NCI-H1694 treated with DMSO at 0.1 percent for 48 hours (cell line): Measurements from ENCODE around the gene PPP6C.
"Not testable (repeated sequence)": the region's sequence is repeated elsewhere in the genome, so short reads cannot be mapped to it uniquely, and the experiment has no call there.

Experiments
- DNase-seq: peaks from one replicate; lab custom pipeline; 2025; lab: John Stamatoyannopoulos, UW

Gene PPP6C

GRCh38 chr9:125189361-125190289 lies at the start of gene PPP6C:
TSS of gene PPP6C (minus strand) at chr9:125189803. CDS start at chr9:125189718, 85 bp downstream.
- DNase-seq, result peak; percentile 85

DNA sequence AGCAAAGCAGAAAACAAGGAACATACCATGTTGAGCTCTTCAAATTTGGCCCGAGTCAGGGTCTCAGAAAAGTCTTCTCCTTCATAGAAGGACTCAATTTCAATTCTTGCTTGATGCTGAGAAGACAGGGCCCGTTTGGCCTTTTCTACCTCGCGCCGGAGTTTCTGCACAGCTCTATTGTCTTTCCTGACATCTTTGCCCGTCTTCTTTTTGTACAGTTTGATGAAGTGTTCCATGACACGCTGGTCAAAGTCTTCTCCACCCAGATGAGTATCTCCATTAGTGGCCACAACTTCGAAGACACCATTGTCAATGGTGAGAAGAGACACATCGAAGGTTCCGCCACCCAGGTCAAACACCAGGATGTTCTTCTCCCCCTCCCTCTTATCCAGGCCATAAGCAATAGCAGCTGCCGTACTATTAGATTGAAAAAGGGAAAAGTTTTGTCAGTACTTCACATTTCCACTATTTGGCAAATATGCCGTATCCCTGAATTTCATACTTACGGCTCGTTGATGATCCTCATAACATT lies 49.4 kb upstream of the PPP6C start:
- DNase-seq, result no peak

DNA sequence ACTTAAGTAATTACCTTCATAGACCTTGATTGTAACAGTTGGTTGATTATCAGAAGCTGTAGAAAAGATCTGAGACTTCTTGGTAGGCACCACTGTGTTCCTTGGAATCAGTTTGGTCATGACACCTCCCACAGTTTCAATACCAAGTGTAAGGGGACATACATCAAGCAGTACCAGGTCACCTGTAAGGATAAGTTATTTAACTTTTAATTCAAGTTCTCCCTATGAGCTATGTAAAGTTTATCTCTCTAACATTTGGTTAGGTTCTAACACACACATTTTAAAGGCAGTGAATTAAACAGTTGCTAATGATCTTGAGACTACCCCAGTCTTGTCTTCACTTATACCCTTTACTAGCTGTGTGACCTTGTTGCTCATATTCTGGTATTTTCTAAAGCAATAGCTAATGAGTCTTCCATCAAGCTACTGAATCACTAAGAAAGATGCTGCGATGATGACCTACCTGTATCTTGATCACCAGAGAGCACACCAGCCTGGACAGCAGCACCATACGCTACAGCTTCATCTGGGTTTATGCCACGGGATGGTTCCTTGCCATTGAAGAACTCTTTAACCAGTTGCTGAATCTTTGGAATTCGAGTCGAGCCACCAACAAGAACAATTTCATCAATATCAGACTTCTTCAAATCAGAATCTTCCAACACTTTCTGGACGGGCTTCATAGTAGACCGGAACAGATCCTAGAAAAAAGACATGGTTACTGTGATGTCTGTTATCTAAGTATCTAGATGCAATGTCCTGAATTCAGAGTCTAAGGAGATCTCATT lies 48.7 kb upstream of the PPP6C start:
- DNase-seq, result no peak

DNA sequence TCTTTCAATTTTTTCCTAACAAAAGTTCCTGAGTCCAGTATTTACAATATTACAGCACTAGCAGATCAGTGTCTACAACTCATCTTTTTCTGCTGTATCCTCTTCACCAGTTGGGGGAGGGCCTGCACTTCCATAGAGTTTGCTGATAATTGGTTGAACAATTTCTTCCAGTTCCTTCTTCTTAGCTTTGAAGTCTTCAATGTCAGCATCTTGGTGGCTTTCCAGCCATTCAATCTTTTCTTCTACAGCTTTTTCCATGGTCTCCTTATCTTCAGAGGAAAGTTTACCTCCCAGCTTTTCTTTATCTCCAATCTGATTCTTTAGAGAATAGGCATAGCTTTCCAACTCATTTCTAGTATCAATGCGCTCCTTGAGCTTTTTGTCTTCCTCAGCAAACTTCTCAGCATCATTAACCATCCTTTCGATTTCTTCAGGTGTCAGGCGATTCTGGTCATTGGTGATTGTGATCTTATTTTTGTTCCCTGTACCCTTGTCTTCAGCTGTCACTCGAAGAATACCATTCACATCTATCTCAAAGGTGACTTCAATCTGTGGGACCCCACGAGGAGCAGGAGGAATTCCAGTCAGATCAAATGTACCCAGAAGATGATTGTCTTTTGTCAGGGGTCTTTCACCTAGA lies 47.0 kb upstream of the PPP6C start:
- DNase-seq, result not testable (repeated sequence)

DNA sequence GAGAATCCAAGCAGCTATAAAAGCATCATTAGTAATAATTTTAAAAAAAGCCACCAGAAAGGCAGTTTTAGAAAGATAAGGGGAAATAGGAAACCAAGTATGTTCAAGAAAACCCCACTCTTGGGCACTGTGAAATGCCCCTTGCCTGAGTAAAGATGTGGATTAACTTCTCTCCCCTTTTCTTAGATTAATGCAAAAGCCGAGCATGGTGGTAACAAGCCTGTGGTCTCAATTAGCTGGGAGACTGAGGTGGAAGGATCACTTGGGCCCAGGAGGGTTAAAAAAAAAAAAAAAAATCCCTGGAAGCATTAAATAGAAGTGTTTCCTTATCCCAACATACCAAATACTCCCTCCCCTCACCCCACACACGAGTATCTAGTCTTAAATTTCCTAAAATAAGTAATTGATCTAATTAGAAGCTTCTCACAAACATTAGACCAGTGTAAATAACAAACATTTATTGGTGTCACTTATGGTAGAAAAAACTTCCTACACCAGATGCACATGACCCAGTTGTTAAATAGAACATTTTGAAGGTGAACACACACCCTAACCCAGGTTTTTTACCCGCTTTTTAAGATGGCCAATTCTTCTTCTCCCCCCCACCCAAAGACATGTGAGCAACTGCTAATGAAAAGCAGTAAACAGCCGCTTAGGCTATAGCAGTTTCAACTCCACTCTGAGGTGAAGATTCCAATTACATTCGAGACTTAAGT lies 46.4 kb upstream of the PPP6C start:
- DNase-seq, result no peak

DNA sequence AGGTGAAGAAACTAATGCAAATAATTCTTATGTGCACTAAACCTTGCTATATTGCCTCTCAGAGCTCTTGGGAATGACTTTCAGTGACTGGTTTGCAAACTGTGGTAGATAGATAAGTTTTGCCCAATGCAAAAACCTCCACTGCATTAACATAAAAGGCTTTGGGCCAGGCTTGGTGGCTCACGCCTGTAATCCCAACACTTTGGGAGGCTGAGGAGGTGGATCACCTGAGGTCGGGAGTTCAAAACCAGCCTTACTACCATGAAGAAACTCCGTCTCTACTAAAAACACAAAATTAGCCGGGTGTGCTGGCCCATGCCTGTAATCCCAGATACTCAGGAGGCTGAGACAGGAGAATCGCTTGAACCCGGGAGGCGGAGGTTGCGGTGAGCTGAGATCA lies 44.5 kb upstream of the PPP6C start:
- not testable (repeated sequence) for DNase-seq

- no peak for DNase-seq
Measured at GRCh38 chr9:125233678-125234077, 44.1 kb upstream of the PPP6C start.

DNA sequence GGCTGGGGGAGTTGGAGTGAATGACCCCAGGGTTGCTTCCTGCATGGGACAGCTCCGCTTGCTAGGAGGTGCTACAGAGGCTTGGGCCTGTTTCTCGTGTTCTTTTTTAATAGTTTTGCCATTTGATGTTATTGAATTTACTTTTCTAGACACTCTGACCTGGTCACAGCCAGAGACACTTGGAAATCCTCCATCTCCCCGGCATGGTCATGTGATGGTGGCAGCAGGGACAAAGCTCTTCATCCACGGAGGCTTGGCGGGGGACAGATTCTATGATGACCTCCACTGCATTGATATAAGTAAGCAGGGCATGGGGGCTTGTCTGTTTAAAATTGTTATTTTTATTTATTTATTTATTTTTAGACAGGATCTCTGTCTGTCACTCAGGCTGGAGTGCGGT lies 38.2 kb upstream of the PPP6C start:
- no peak for DNase-seq

GRCh38 chr9:125224858-125225257 lies 35.3 kb upstream of the PPP6C start:
- not testable (repeated sequence) for DNase-seq

GRCh38 chr9:125218621-125219020 lies 29.0 kb upstream of the PPP6C start:
- DNase-seq, result no peak

DNA sequence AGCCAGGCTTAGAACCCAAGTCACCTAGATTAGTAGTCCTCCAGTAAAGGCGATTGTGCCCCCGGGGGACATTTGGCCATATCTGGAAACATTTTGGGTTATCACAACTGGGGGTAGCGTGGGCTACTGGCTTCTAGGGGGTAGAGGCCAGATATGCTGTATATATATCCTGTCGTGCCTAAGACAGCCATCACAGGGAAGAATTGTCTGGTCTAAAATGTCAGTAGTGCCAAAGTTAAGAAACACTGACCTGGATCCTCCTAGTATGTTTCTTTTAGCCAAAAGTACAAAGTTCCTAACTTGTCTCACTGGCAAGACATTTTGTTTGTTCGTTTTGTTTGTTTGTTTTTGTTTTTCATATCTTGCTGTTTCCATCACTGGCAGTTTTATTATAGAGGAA lies 24.6 kb upstream of the PPP6C start:
- DNase-seq, result no peak

DNA sequence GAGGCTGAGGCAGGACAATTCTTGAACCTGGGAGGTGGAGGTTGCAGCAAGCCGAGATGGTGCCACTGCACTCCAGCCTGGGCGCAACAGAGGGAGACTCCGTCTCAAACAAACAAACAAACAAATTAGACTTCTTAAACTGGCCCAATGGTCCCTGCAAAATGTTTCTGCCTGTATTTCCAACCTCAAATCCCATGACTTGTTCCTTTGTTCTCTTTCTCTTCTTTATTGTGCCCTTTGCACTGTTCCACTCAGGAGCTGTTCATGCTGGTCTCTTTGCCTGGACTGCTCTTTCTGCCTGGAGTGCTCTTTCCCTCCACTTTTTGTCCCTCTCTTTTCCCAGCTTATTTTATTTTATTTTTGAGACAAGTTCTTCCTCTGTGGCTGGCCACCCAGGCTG lies 14.9 kb upstream of the PPP6C start:
- no peak for DNase-seq

DNA sequence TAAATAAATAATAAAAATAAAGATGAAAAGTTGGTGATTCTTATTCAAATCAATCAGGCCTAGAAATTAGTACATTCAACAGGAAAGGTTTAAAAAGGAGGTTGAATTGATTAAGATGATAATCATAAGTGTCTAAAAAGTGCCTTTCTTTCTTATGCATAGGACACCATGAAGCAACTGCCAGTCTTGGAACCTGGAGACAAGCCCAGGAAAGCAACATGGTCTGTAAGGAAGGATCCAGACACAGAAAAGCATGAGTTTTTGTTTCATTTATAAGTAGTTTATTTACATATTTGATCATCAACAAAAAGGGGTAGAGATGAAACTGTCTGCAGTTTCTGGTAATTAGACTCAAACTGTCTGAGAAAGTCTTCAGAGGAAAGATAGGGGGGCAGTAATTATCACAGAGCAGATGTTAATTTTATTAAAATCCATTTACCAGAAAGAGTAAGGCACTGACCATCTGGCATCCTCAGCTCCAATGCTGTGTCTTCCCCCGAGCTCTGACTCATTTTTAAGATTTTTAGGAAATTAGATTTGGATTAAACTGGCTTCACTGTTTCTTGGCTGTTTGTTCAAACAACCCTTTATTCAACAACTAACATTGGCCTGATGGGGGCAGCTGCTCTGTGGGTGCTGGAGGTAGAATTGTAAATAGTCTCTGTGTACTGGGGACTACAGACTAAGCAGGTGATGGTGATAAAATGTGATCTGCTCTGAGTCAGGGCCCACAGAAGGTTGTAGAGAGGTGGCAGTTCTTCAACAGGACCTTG lies 13.4 kb upstream of the PPP6C start:
- peak; percentile 26 for DNase-seq

- DNase-seq, result peak; percentile 79
Measured at GRCh38 chr9:125200216-125201047, 10.8 kb upstream of the PPP6C start, which contains the start of gene RABEPK. TSS of gene RABEPK (plus strand) at chr9:125200542. CDS start at chr9:125203014, 2,472 bp downstream.

DNA sequence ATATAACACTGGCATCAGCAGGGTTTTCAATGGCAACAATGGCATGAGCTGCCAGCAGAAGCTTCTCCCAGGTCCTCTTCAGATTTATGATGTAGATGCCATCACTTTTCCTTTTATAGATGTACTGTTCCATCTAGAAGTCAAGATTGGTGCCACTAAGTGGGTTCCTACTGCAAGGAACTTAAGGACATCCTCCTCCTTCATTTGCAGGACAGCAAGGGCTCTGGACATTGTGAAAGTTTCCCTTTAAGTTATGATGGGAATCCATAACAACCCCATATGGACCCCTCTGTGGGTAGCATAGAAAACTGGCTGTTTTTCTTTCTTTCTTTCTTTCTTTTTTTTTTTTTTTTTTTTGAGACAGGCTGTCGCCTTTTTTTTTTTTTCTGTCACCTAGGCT lies 6.0 kb upstream of the PPP6C start:
- DNase-seq, result not testable (repeated sequence)

DNA sequence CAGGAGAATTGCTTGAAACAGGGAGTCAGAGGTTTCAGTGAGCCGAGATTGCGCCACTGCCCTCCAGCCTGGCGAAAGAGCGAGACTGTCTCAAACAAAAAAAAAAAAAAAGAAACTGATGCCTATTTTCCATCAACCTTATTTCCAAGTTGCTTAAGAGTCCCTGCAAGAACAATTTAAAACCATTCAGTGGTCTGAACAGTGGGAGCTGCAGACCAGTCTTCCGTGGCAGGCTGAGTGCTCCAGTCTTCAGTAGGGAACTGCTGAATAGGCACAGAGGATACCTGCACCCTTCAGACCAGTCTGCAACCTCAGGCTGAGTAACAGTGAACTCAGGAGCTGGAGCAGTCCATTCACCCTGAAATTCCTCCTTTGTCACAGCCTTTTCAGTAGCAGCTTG lies 4.9 kb upstream of the PPP6C start:
- not testable (repeated sequence) for DNase-seq

DNA sequence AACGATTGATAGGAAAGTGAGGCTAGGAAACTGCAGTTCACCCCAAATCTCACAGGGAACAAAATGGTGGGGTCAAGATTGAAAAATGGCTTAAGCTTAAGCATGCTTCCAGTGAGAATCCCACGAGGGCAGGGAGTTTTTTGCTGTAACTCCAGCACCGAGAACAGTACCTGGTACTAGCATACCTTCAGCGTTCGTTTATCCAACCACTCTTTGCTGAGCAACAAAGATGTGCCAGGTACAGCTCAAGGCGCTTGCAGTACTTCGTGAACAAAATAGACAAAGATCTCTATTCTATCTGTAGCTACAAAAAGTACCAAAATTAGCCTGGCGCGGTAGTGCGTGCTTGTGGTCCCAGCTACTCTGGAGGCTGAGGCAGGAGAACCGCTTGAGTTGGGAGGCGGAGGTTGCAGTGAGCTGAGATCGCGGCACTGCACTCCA lies 778 bp upstream of the PPP6C start:
- DNase-seq, result no peak

DNA sequence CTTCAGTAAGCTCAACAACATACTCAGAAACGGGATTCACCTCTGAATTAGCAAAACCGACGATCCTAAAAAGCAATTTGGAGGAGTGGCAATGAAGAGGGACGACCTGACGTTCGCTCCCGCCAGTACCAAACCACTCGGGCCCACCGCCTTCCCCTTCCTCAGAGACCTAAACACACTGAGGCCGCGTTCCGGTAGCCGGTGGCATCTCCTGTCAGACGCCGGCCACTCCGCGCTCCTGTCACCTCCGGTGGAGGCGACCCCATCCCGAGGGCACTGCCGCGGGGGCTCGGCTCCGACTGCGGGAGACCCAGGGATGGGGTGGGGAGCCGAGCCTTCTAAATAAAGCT lies 617 bp downstream of the PPP6C start:
- DNase-seq, result no peak

DNA sequence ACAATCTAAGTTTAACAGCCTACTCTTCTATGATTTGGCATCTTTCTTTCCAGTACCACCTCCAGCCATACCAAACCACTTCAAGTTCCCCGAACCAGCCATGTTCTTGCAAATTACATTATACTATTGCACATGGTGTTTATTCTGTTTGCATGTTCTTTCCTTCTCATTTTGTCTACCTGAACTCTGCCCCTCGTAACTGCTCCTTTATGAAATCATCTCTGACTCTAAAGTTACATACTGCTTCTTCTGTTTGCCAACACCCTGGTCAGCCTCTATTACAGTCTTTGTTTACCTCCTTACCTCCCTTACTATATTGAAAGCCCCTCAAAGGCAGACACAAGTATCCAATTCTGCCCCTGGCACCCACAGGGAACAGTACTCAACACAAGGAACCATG lies 6.0 kb downstream of the PPP6C start:
- no peak for DNase-seq

- DNase-seq, result no peak
Measured at GRCh38 chr9:125183054-125183453, 6.5 kb downstream of the PPP6C start.
